Duodenal mucosa (tissue), 2 donors: ENCODE data around the gene PARD3B.

Source experiments
- H3K27ac ChIP-seq: one replicate; pipeline ENCODE4 v1.7.0; 2013; ENCODE audit warnings: low read depth, low read length
- H3K27me3 ChIP-seq, 2 donors: one replicate each; pipeline ENCODE4 v1.7.0; 2013; ENCODE audit warnings: low read length in 2 of 2, control low read depth in 1 of 2; ENCODE audit not compliant: insufficient read depth in 2 of 2, control insufficient read depth in 1 of 2
- H3K36me3 ChIP-seq, 2 donors: one replicate each; pipeline ENCODE4 v1.7.0; 2013; ENCODE audit warnings: low read length in 2 of 2, control low read depth in 1 of 2; ENCODE audit not compliant: insufficient read depth in 2 of 2, control insufficient read depth in 1 of 2
- H3K4me1 ChIP-seq, 2 donors: one replicate each; pipeline ENCODE4 v1.7.0; 2013; ENCODE audit warnings: low read length in 2 of 2, control low read depth in 1 of 2; ENCODE audit not compliant: insufficient read depth in 2 of 2, control insufficient read depth in 1 of 2
- H3K4me3 ChIP-seq, 2 donors: one replicate each; pipeline ENCODE4 v1.7.0; 2013; ENCODE audit warnings: low read length in 2 of 2, low read depth in 1 of 2
- H3K9ac ChIP-seq, 2 donors: one replicate each; pipeline ENCODE4 v1.7.0; 2013; ENCODE audit warnings: low read length in 2 of 2, low read depth in 1 of 2
- H3K9me3 ChIP-seq, 2 donors: one replicate each; pipeline ENCODE4 v1.7.0; 2013; ENCODE audit warnings: low read length in 2 of 2, control low read depth in 1 of 2; ENCODE audit not compliant: control insufficient read depth in 1 of 2

Gene PARD3B

GRCh38 chr2:205166745-205167144 is 621.5 kb downstream of the PARD3B start:
- Histone ChIP-seq H3K4me1 (no peaks in the 10 kb centered on the region), H3K36me3 (no peaks in the 10 kb centered on the region), H3K27me3 (no peaks in the 10 kb centered on the region), H3K9me3 (no peaks in the 10 kb centered on the region), H3K4me3 (no peak overlapping the region), H3K9ac (no peak overlapping the region), H3K27ac (no peak overlapping the region)

DNA sequence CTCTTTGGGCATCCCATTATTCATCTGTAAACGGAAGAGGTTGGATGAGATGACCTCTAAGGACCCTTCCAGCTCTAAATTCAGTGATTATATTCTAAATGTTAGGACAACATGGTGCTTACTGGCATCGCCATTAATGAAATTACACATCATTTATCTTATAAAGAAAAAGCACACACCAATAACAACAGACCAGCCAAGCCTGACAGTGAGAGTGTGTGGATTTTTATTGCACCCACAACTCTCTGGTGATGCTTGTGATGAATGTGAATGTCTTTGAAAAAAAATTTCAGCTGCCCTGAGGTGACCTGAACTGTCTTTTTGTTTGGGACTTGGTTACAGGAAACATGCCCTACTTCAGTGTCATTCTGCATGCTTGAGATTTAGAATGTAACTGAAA is 623.7 kb downstream of the PARD3B start:
- no peak overlapping the region for H3K9ac ChIP-seq
- no peak overlapping the region for H3K4me3 ChIP-seq
- H3K27me3 ChIP-seq = no peaks in the 10 kb centered on the region
- no peaks in the 10 kb centered on the region for H3K4me1 ChIP-seq
- H3K36me3 ChIP-seq = no peaks in the 10 kb centered on the region
- H3K27ac ChIP-seq = no peak overlapping the region
- no peaks in the 10 kb centered on the region for H3K9me3 ChIP-seq

DNA sequence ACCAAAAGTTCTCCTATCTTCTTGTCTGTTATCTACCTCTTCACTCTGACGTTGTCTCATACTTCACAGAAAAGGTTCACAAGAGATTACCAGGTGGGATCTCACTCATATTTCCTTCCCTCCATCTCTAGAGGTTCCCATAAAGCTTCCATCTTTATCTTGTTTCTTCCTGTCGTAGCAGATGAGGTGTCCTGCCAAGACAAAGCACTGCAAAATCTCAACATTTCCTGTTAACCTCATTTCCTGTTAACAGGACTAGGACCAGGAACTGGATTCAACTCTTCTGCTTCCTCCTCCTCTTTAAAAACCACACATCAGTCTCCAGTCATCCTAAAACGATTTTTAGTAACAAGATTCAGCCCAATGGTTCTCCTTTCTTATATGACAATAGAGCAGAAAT is 624.2 kb downstream of the PARD3B start:
- Histone ChIP-seq H3K9me3 (no peaks in the 10 kb centered on the region), H3K4me1 (no peaks in the 10 kb centered on the region), H3K4me3 (no peak overlapping the region), H3K27ac (no peak overlapping the region), H3K36me3 (no peaks in the 10 kb centered on the region), H3K9ac (no peak overlapping the region), H3K27me3 (no peaks in the 10 kb centered on the region)

DNA sequence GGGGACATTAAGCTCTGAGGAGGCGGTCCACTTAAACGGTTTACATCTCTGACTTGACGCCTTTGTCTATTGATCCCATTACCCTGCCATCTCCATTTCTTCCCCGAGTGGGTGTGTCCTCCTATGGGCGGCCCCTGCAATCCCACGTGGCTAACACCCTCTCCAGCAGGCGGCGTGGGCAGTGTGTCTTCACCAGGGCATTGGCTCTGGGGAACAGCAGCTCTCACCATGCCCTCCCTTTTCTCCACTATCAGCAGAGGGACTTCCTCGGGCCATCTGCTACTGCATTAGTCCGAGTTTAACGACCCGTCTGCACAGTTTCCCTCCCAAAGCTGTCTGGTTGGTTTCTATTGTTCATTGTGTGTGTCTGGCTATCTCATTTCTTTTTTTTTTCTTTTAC is 625.1 kb downstream of the PARD3B start:
- H3K27me3 ChIP-seq = no peaks in the 10 kb centered on the region
- H3K36me3 ChIP-seq = no peaks in the 10 kb centered on the region

DNA sequence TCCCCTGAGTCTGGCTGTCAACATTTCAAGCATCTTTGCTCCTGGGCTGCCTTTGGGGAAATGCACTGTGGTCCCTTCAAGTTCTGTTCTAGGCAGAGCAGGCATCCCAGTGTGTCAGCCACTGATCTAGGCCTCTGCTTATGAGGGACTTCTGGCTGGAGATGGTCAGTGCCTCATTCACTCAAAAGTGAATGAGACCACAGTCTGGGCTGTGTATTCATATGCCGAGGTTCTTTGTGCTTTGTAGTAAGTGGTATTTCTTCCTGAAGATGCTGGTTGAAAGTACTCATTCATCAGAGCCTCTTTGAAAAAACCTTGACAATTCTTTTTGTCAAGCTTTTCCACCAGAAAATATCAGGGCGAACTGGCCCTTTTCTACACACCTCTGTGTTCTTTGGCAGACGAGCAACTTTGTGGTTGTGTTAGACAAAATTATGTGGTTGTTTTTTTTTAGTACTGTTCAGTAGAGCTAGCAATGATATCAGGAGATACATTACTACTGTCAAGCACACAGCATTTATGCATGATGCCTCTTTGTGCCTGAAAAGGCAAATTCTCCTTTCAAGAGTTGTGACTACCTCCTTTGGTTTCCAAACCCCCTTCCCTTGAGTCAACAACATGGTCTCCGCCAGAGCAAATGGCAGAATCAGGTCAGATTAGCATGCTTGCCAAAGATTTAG is 626.1 kb downstream of the PARD3B start:
- H3K27ac ChIP-seq = no peak overlapping the region

More for the DNA sequence above, 625.1 kb downstream of the PARD3B start:
- Histone ChIP-seq H3K4me1 (no peaks in the 10 kb centered on the region), H3K27ac (no peak overlapping the region), H3K9me3 (no peaks in the 10 kb centered on the region), H3K4me3 (no peak overlapping the region), H3K9ac (no peak overlapping the region)

DNA sequence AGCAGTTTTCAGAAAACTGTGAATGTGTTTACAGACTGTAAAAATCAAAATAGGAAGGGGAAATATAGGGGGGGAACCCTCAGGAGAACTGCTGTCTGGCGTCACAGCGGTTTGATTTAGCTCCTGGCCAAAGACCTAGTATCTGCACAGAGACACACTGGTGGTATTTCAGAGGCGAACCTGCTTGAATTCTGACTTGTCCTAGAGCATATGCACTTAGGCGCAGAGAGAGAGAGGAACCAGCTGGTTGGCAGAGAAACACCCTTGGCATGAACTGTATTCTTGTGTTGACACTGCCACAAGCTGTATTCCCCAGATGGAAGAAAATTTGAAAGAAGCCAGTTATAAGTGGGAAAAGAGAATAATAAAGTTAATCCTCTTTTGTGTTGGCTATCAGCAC is 630.6 kb downstream of the PARD3B start:
- Histone ChIP-seq H3K9ac (no peak overlapping the region), H3K27me3 (no peaks in the 10 kb centered on the region), H3K36me3 (no peaks in the 10 kb centered on the region), H3K27ac (no peak overlapping the region), H3K9me3 (no peaks in the 10 kb centered on the region), H3K4me3 (no peak overlapping the region), H3K4me1 (no peaks in the 10 kb centered on the region)

More for the DNA sequence above, 626.1 kb downstream of the PARD3B start:
- H3K27me3 ChIP-seq = no peaks in the 10 kb centered on the region
- H3K4me3 ChIP-seq = no peak overlapping the region
- H3K4me1 ChIP-seq = no peaks in the 10 kb centered on the region
- no peaks in the 10 kb centered on the region for H3K36me3 ChIP-seq
- no peak overlapping the region for H3K9ac ChIP-seq
- no peaks in the 10 kb centered on the region for H3K9me3 ChIP-seq

GRCh38 chr2:205176546-205176945 is 631.3 kb downstream of the PARD3B start:
- Histone ChIP-seq H3K4me3 (no peak overlapping the region), H3K36me3 (no peaks in the 10 kb centered on the region), H3K27me3 (no peaks in the 10 kb centered on the region), H3K27ac (no peak overlapping the region), H3K9ac (no peak overlapping the region), H3K4me1 (no peaks in the 10 kb centered on the region), H3K9me3 (no peaks in the 10 kb centered on the region)

GRCh38 chr2:205177546-205177945 is 632.3 kb downstream of the PARD3B start:
- Histone ChIP-seq H3K36me3 (no peaks in the 10 kb centered on the region), H3K4me3 (no peak overlapping the region), H3K9me3 (no peaks in the 10 kb centered on the region), H3K27ac (no peak overlapping the region), H3K27me3 (no peaks in the 10 kb centered on the region), H3K4me1 (no peaks in the 10 kb centered on the region), H3K9ac (no peak overlapping the region)

DNA sequence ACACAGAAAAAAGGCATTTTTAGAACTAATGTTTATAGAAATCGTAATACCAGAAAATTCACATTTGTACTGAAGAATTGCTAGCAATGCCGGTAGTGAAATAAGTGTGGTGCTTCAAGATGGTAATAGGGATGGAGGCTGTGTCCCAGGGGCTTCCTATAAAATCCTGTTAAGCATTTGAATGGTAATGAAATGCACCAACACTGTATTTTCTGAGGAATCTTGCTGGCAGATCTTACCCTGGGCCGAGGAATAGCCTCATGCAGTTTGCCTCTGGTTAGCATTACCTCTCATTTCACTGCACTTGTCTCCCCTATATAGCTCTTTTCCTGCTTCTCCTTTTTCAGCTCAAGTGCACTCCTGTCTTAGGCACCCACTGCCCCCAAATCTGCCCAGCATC is 635.5 kb downstream of the PARD3B start:
- Histone ChIP-seq H3K9ac (no peak overlapping the region), H3K4me3 (no peak overlapping the region), H3K27ac (no peak overlapping the region), H3K4me1 (no peaks in the 10 kb centered on the region), H3K36me3 (no peaks in the 10 kb centered on the region), H3K27me3 (no peaks in the 10 kb centered on the region), H3K9me3 (no peaks in the 10 kb centered on the region)

DNA sequence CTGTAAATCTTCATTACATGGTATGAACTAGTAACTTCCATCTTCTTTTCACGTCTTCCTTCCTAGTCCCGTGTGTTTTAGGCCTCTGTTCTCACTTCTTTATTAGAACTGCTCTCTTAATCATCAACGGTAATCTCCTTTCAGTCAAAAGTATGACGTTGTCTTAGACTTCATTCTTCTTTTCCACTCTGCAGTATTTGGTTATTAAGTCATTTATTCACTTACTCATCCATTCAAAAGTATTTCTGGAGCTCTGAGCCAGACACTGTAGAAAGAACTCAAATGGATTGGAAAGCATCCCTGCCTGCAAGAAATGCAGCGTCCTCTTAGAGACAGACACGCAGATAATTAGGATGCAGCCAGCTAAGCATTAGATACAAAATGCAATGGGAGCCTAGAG is 642.5 kb downstream of the PARD3B start:
- Histone ChIP-seq H3K4me1 (no peaks in the 10 kb centered on the region), H3K9ac (no peak overlapping the region), H3K4me3 (no peak overlapping the region), H3K27ac (no peak overlapping the region), H3K27me3 (no peaks in the 10 kb centered on the region), H3K36me3 (no peaks in the 10 kb centered on the region), H3K9me3 (no peaks in the 10 kb centered on the region)
